ENCODE data around the gene GRM1.

DNA sequence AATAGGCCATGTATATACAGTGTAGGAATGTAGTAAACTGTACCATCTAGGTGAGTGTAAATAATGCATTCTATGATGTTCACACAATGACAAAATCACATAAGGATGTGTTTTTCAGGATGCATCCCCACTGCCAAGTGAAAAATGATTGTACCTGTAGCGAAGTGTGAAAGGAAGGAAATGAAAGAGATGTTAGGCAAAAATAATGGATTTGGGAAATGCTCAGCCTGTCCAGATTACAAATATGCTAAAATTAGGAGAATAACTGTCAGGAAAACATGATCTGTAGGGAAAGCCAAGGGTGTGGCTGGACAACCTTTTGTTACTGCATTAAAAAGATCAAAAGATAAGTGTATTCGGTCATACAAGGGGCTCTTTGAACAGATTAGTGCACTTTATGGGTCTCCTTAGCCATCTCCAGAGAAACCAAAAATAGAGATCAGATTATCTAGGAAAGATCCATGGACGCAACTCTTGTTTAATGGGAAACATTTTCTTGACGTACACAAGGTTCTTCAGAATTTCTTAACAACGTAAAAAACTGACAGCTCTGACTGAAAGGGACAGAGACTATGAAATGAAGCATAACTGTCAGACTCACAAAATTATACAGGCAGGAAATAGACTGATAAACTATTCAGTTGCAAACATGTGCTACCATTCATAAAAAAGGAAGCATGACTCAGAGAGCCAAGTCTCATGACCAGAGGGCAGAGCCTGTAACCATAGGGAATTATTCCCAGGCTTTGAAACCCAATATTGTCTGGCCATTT, 261.1 kb downstream of the GRM1 start:
- TF ChIP-seq CTCF (conservative IDR thresholded peaks at IDR 0.05) (no peak), ZFX (IDR thresholded peaks at IDR 0.05) (no peak)

Data from C4-2B (cell line).